OCI-LY7 (cell line): ENCODE measurements around the gene LIMK2. TPM values are rescaled to one million over a fixed set of nuclear protein-coding genes. Genes with fewer than 3 reads are reported as not detected.

Source experiments
- BruUV-seq: library from RNA; stranded (reverse); fragments of 400-500 nt; replicated peaks from 2 replicates; lab custom pipeline; 2021; lab: Mats Ljungman, UMichigan
- CTCF ChIA-PET: fragments of 300-600 bp; sonication (Branson Sonifier 250); formaldehyde crosslinking; loops from one replicate; lab custom pipeline; 2022; ENCODE audit warnings: antibody characterized with exemption; ENCODE audit not compliant: unreplicated experiment; lab: Charles Lee
- POLR2A ChIA-PET: fragments of 300-600 bp; sonication (Branson Sonifier 250); formaldehyde crosslinking; loops from one replicate; lab custom pipeline; 2022; ENCODE audit warnings: antibody characterized with exemption; lab: Charles Lee
- DNase-seq: peaks from one replicate; pipeline ENCODE4 v3.0.0-alpha.2; 2015; ENCODE audit warnings: low spot score
- H2AFZ ChIP-seq: fragments of 200-600 bp; sonication (generic), shearing (Covaris generic); 2 replicates; pipeline ENCODE4 v1.6.1; 2014; ENCODE audit warnings: mild to moderate bottlenecking, antibody characterized with exemption, low read length, moderate library complexity
- H3K27ac ChIP-seq: fragments of 200-600 bp; sonication (generic); 2 replicates; pipeline ENCODE4 v1.5.1; 2014; ENCODE audit warnings: mixed run types, low read depth, mild to moderate bottlenecking, moderate library complexity, low read length, inconsistent platforms; ENCODE audit not compliant: poor library complexity, severe bottlenecking
- H3K36me3 ChIP-seq: fragments of 200-600 bp; sonication (generic); 2 replicates; pipeline ENCODE4 v1.6.1; 2014; ENCODE audit warnings: mild to moderate bottlenecking, antibody characterized with exemption, low read length, moderate library complexity, mixed read lengths; ENCODE audit not compliant: insufficient read depth
- H3K4me1 ChIP-seq: fragments of 200-600 bp; sonication (generic); 2 replicates; pipeline ENCODE4 v1.5.1; 2014; ENCODE audit warnings: mild to moderate bottlenecking, low read length; ENCODE audit not compliant: insufficient read depth, poor library complexity, severe bottlenecking
- H3K4me2 ChIP-seq: fragments of 200-600 bp; sonication (generic); 2 replicates; pipeline ENCODE4 v1.6.1; 2014; ENCODE audit warnings: mild to moderate bottlenecking, low read length
- H3K4me3 ChIP-seq: fragments of 200-600 bp; sonication (generic); 2 replicates; pipeline ENCODE4 v1.5.1; 2014; ENCODE audit warnings: mild to moderate bottlenecking, low read depth, low read length; ENCODE audit not compliant: poor library complexity, severe bottlenecking
- H3K79me2 ChIP-seq: fragments of 200-600 bp; sonication (generic); 2 replicates; pipeline ENCODE4 v1.6.1; 2016; ENCODE audit warnings: low read depth, mild to moderate bottlenecking, low read length, moderate library complexity, mixed read lengths; ENCODE audit not compliant: insufficient read depth
- H3K9me2 ChIP-seq: fragments of 200-600 bp; sonication (generic); 2 replicates; pipeline ENCODE4 v1.6.1; 2016; ENCODE audit warnings: mild to moderate bottlenecking, low read length, mixed read lengths; ENCODE audit not compliant: insufficient read depth
- H3K9me3 ChIP-seq: fragments of 200-600 bp; sonication (generic); 2 replicates; pipeline ENCODE4 v1.6.1; 2014; ENCODE audit warnings: mild to moderate bottlenecking, mixed run types, low read length, mixed read lengths
- H4K20me1 ChIP-seq: fragments of 200-600 bp; sonication (generic); 2 replicates; pipeline ENCODE4 v1.6.1; 2014; ENCODE audit warnings: mild to moderate bottlenecking, antibody characterized with exemption, low read length, moderate library complexity, mixed read lengths; ENCODE audit not compliant: insufficient read depth
- CTCF ChIP-seq: fragments of 200-600 bp; sonication (generic); conservative IDR thresholded peaks from 2 replicates; pipeline ENCODE4 v1.5.1; 2014; ENCODE audit warnings: mild to moderate bottlenecking, antibody characterized with exemption, low read length, moderate library complexity, mixed read lengths
- EZH2phosphoT487 ChIP-seq: fragments of 200-600 bp; sonication (generic); IDR thresholded peaks from 2 replicates; pipeline ENCODE4 v1.6.1; 2018; ENCODE audit warnings: low read depth, borderline replicate concordance, mild to moderate bottlenecking, mixed run types, antibody characterized with exemption, low read length, moderate library complexity, mixed read lengths
- intact Hi-C: fragments of 100-400 bp; cut with micrococcal nuclease; formaldehyde crosslinking; loops from one replicate; pipeline ENCODE4 v1.10.0; 2022; ENCODE audit not compliant: unreplicated experiment
- total RNA-seq, 2 experiments: library from RNA; depleted of rRNA in 1 of 2; stranded (reverse); fragments of >200 nt in 1 of 2; shearing (Covaris generic) in 1 of 2; gene quantifications; 2 replicates each; pipeline ENCODE4 v1.2.3, GENCODE V29; 2014 to 2022

The LIMK2 gene
- total RNA-seq, 2 experiments from 2014 or later = 16.2 to 24.8 TPM

DNA sequence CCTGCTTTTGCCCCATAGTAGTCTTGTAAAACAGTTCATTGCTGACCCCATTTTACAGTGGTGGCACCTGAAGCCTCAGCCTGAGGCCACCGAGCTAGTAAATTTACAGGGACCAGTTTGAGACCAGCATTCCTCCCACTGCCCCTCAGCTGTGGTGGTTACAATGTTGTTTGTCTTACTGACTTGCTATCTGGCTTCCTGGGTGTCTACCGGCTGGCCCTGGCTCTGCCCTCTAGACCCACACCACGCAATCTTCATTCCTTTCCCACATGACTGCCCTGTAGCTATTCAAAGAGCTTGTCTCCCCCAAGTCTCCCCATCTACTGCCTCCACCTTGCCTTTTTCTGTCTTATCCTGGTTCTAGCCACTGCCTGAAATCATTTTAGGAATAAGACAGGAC lies 59.4 kb downstream of the LIMK2 start:
- H3K4me3 ChIP-seq = no peak overlapping the region
- ChIA-PET POLR2A (no interaction called here), CTCF (no interaction called here)
- H3K4me1 ChIP-seq = no peaks in the 10 kb centered on the region
- no peak overlapping the region for H3K27ac ChIP-seq
- BruUV-seq = no TSS peak
- H3K9me3 ChIP-seq = no peaks in the 10 kb centered on the region
- intact Hi-C loops = no loop called here
- no peaks in the 10 kb centered on the region for H4K20me1 ChIP-seq
- no peak for TF ChIP-seq EZH2phosphoT487
- TF ChIP-seq CTCF = no peak
- H3K79me2 ChIP-seq = no peaks in the 10 kb centered on the region
- H3K36me3 ChIP-seq = peaks cover 35% of the 10 kb centered on the region
- H3K4me2 ChIP-seq = no peak overlapping the region
- no peak overlapping the region for H2AFZ ChIP-seq
- H3K9me2 ChIP-seq = no peaks in the 10 kb centered on the region
- DNase-seq = no peak

GRCh38 chr22:31272522-31273446 lies 60.7 kb downstream of the LIMK2 start:
- TF ChIP-seq CTCF (peak; percentile 89), EZH2phosphoT487 (no peak)
- no peaks in the 10 kb centered on the region for H3K9me2 ChIP-seq
- H3K9me3 ChIP-seq = no peaks in the 10 kb centered on the region
- no peaks in the 10 kb centered on the region for H3K79me2 ChIP-seq
- H3K4me3 ChIP-seq = no peak overlapping the region
- H3K36me3 ChIP-seq = peaks cover 37% of the 10 kb centered on the region
- H2AFZ ChIP-seq = no peak overlapping the region
- POLR2A ChIA-PET = interaction anchor here (0.7 to 1.1 kb wide), 2 partner anchors 17 to 26 kb away, joined by 3 to 4 read pairs; no protein-coding TSS in a partner anchor
- no TSS peak for BruUV-seq
- intact Hi-C loops = loop anchor here (1.0 to 2.0 kb wide), 2 partner anchors 60 to 184 kb away; partner anchors contain the start of gene LIMK2
- DNase-seq = peak; percentile 66
- no peaks in the 10 kb centered on the region for H4K20me1 ChIP-seq
- H3K27ac ChIP-seq = no peak overlapping the region
- H3K4me1 ChIP-seq = no peaks in the 10 kb centered on the region
- CTCF ChIA-PET = interaction anchor here (0.5 to 1.5 kb wide), 6 partner anchors 14 to 189 kb away, joined by 3 to 5 read pairs (median 4); partner anchors contain the start of gene LIMK2
- H3K4me2 ChIP-seq = no peak overlapping the region
